GM12801 (cell line): ENCODE results near the gene PCBP1.

Source experiments
- TF ChIP-seq, protein P1 (sequence below): IDR thresholded peaks from one replicate; pipeline ENCODE4 v1.5.1; 2011; ENCODE audit warnings: control low read depth; ENCODE audit not compliant: insufficient read length; ENCODE audit errors: extremely low read depth

PCBP1 gene

DNA sequence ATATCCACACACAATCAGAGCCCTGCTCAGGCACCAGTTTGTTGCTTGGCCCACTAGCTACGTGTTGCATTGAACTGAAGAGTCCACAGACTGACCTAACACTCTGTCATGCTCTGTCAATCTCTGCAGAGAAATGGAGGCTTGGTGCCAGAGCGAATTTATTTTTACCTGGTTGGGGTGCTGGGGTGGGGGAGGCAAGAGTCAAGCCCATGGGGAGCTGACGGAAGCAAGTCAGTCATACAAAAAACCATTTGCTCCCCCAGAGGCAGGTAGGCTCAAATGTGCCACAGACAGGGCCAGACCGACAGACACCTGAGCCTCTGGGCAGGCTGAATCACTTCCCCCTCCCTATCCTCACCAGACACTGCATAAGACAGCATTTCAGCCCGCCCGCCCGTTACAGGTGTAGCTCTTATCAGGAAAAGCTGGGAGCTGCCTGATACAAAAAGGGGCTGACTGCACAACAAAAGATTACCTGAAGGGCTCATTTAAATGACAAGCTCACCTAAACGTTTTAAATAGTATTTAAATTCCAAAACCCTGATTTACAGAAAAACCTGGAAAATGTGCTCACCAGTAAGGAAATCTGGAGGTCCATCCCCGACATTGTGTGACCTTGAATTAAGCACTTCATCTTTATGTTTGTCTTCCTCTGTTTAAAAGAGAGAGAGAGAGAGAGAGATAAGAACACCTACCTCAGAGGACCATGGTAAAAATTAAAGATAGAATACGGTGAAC lies 2.1 kb upstream of the PCBP1 start:
- TF ChIP-seq, protein P1, sequence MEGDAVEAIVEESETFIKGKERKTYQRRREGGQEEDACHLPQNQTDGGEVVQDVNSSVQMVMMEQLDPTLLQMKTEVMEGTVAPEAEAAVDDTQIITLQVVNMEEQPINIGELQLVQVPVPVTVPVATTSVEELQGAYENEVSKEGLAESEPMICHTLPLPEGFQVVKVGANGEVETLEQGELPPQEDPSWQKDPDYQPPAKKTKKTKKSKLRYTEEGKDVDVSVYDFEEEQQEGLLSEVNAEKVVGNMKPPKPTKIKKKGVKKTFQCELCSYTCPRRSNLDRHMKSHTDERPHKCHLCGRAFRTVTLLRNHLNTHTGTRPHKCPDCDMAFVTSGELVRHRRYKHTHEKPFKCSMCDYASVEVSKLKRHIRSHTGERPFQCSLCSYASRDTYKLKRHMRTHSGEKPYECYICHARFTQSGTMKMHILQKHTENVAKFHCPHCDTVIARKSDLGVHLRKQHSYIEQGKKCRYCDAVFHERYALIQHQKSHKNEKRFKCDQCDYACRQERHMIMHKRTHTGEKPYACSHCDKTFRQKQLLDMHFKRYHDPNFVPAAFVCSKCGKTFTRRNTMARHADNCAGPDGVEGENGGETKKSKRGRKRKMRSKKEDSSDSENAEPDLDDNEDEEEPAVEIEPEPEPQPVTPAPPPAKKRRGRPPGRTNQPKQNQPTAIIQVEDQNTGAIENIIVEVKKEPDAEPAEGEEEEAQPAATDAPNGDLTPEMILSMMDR, result no peak

DNA sequence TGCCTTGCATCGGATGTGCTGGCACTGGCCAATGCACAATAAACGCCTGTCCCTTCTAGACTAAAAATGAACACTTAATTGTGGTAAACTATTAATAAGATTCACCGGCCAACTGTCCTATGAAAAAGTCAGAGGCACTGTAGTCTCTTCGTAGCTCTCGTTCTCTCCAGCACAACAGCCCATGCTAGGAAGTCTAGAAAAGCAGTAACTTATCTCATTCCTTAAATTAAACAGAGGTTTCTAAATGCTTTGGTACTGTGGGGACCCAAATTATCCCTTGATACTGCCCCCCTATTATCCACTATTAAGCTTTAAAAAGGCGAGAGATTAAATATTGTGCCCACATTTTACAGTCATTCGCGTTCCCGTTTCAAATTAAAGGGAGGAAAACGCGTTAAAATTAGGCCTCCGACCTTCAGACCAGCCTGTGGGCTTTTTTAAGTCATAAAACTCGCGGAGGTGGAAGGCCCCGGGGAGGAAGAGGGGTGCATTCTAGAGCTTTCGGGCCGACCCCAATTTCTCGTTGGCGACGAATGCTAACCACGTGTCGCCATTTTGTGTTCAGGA lies 1.5 kb upstream of the PCBP1 start:
- TF ChIP-seq, protein P1, result no peak

DNA sequence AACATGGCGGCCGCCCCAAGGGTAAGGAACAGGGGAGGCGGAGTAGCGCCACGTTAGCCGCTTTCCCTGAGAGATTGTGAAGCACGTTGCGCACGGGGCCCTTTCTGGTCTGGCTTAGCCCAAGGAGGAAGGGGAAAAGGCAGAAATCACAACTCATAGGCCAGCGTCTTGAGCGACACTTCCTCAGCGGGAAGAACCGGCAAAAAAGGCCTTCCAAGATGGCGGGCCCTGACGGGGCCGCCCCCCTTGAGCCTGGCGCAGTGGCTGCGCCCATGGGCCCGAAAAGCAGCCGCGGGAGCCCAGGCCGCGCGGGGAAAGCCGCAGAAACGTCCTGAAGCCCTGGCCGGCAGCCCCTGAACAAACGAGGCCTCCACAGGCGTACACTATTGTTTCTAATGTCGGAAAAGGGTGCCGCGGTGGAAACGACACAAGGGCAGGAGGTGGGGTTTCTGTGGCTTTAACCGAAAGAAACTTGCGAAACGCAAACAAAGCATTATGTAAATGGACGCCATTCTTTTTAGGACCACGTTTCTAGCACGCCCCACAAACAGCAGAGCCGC lies 919 bp upstream of the PCBP1 start:
- TF ChIP-seq, protein P1, result no peak

DNA sequence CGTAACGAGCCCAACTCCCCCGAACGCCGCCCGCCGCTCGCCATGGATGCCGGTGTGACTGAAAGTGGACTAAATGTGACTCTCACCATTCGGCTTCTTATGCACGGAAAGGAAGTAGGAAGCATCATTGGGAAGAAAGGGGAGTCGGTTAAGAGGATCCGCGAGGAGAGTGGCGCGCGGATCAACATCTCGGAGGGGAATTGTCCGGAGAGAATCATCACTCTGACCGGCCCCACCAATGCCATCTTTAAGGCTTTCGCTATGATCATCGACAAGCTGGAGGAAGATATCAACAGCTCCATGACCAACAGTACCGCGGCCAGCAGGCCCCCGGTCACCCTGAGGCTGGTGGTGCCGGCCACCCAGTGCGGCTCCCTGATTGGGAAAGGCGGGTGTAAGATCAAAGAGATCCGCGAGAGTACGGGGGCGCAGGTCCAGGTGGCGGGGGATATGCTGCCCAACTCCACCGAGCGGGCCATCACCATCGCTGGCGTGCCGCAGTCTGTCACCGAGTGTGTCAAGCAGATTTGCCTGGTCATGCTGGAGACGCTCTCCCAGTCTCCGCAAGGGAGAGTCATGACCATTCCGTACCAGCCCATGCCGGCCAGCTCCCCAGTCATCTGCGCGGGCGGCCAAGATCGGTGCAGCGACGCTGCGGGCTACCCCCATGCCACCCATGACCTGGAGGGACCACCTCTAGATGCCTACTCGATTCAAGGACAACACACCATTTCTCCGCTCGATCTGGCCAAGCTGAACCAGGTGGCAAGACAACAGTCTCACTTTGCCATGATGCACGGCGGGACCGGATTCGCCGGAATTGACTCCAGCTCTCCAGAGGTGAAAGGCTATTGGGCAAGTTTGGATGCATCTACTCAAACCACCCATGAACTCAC lies 673 bp downstream of the PCBP1 start:
- TF ChIP-seq, protein P1, result no peak

DNA sequence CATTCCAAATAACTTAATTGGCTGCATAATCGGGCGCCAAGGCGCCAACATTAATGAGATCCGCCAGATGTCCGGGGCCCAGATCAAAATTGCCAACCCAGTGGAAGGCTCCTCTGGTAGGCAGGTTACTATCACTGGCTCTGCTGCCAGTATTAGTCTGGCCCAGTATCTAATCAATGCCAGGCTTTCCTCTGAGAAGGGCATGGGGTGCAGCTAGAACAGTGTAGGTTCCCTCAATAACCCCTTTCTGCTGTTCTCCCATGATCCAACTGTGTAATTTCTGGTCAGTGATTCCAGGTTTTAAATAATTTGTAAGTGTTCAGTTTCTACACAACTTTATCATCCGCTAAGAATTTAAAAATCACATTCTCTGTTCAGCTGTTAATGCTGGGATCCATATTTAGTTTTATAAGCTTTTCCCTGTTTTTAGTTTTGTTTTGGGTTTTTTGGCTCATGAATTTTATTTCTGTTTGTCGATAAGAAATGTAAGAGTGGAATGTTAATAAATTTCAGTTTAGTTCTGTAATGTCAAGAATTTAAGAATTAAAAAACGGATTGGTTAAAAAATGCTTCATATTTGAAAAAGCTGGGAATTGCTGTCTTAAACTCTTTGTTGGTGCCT lies 1.4 kb downstream of the PCBP1 start:
- TF ChIP-seq, protein P1, result no peak

DNA sequence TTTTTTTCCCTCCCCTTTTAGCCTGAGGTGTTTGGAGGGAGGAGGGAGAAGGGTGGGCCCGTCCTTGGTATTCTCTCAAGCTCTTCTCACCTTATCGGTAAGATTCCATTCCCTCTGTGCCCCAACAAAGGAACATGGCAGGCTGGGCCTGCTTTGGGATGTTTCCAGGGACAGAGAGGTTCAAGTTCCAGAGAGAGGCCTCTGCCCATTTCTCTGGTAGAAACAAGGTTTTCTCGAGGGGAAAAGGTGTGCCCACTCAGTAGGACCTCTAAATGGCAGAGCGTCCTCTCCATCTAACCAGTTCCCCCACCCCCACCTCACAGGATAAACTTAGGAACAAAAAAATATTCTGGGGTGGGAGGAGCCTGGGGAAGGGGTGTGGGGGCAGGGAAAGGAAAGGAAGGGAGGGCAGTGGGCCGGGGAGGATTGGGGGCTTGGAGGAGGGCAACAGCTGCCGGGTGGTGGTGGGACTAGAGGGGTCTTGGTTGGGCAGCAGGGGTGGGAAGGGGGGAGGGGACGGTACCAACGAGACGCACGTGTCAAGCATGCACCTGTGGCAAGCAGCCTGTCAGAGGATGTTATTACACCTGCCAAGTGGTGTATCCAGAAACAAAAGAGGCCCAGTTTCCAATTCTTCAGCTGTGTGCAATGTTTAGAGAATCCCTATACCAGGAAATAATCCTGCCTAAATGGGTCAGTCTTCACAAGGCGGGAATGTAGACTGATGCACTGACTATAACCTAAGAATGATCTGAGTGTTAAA lies 2.1 kb downstream of the PCBP1 start:
- TF ChIP-seq, protein P1, result no peak
